Measurements from ENCODE around the gene SCMH1. TPM values are rescaled to one million over a fixed set of nuclear protein-coding genes. Genes with fewer than 3 reads are reported as not detected.

SCMH1 gene
- total RNA-seq, 1 experiment from 2014 or later = 42.7 TPM

- Histone ChIP-seq H3K4me1 (ENCODE audit: control insufficient read depth, insufficient read depth, low read length) (no peaks in the 10 kb centered on the region), H3K9me3 (ENCODE audit: control insufficient read depth, insufficient read depth, low read depth, low read length) (no peaks in the 10 kb centered on the region), H3K27ac (ENCODE audit: low read length) (no peak overlapping the region), H3K4me3 (ENCODE audit: low read depth in 2 of 2, low read length in 2 of 2) (no peak overlapping the region), H3K36me3 (ENCODE audit: control insufficient read depth, insufficient read depth, low read length) (no peaks in the 10 kb centered on the region), H3K27me3 (ENCODE audit: control insufficient read depth, insufficient read depth, low read length) (peaks cover 11% of the 10 kb centered on the region)
- intact Hi-C loops (cut with micrococcal nuclease; ENCODE audit: unreplicated experiment) (no loop called here), in situ Hi-C loops (cut with HindIII; ENCODE audit: low pct_unique_long_range_greater_than_20kb, low sequenced_read_pairs) (no loop called here)
- BruUV-seq (replicated peaks) = no TSS peak
- no peak for ATAC-seq
- CTCF ChIA-PET = no interaction called here
- POLR2A ChIA-PET = no interaction called here
- TF ChIP-seq TCF7L2 (IDR thresholded peaks at IDR 0.05; ENCODE audit: low read depth, low read length) (no peak), POLR2AphosphoS5 (IDR thresholded peaks at IDR 0.05; ENCODE audit: low read depth, low read length) (no peak), SIN3A (IDR thresholded peaks at IDR 0.05; ENCODE audit: borderline replicate concordance, insufficient read depth, low read depth, low read length) (no peak)
- TF ChIP-seq, protein P1, sequence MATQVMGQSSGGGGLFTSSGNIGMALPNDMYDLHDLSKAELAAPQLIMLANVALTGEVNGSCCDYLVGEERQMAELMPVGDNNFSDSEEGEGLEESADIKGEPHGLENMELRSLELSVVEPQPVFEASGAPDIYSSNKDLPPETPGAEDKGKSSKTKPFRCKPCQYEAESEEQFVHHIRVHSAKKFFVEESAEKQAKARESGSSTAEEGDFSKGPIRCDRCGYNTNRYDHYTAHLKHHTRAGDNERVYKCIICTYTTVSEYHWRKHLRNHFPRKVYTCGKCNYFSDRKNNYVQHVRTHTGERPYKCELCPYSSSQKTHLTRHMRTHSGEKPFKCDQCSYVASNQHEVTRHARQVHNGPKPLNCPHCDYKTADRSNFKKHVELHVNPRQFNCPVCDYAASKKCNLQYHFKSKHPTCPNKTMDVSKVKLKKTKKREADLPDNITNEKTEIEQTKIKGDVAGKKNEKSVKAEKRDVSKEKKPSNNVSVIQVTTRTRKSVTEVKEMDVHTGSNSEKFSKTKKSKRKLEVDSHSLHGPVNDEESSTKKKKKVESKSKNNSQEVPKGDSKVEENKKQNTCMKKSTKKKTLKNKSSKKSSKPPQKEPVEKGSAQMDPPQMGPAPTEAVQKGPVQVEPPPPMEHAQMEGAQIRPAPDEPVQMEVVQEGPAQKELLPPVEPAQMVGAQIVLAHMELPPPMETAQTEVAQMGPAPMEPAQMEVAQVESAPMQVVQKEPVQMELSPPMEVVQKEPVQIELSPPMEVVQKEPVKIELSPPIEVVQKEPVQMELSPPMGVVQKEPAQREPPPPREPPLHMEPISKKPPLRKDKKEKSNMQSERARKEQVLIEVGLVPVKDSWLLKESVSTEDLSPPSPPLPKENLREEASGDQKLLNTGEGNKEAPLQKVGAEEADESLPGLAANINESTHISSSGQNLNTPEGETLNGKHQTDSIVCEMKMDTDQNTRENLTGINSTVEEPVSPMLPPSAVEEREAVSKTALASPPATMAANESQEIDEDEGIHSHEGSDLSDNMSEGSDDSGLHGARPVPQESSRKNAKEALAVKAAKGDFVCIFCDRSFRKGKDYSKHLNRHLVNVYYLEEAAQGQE (IDR thresholded peaks at IDR 0.05; ENCODE audit: insufficient read depth in 1 of 2, low read depth in 2 of 2, low read length in 1 of 2) = no peak
- TF ChIP-seq, protein P2, sequence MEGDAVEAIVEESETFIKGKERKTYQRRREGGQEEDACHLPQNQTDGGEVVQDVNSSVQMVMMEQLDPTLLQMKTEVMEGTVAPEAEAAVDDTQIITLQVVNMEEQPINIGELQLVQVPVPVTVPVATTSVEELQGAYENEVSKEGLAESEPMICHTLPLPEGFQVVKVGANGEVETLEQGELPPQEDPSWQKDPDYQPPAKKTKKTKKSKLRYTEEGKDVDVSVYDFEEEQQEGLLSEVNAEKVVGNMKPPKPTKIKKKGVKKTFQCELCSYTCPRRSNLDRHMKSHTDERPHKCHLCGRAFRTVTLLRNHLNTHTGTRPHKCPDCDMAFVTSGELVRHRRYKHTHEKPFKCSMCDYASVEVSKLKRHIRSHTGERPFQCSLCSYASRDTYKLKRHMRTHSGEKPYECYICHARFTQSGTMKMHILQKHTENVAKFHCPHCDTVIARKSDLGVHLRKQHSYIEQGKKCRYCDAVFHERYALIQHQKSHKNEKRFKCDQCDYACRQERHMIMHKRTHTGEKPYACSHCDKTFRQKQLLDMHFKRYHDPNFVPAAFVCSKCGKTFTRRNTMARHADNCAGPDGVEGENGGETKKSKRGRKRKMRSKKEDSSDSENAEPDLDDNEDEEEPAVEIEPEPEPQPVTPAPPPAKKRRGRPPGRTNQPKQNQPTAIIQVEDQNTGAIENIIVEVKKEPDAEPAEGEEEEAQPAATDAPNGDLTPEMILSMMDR (IDR thresholded peaks at IDR 0.05) = no peak
- DNase-seq (ENCODE audit: low read depth, low spot score) = no peak
Observed at GRCh38 chr1:41286486-41286885, 44.4 kb upstream of the SCMH1 start.

GRCh38 chr1:41285818-41286217 is 43.7 kb upstream of the SCMH1 start:
- ChIA-PET CTCF (no interaction called here), POLR2A (no interaction called here)
- H3K9me3 ChIP-seq (ENCODE audit: control insufficient read depth, insufficient read depth, low read depth, low read length) = no peaks in the 10 kb centered on the region
- in situ Hi-C loops (cut with HindIII; ENCODE audit: low pct_unique_long_range_greater_than_20kb, low sequenced_read_pairs) = no loop called here
- peaks cover 14% of the 10 kb centered on the region for H3K27me3 ChIP-seq (ENCODE audit: control insufficient read depth, insufficient read depth, low read length)
- no peaks in the 10 kb centered on the region for H3K36me3 ChIP-seq (ENCODE audit: control insufficient read depth, insufficient read depth, low read length)
- BruUV-seq (replicated peaks) = no TSS peak
- DNase-seq (ENCODE audit: low read depth, low spot score) (no peak), ATAC-seq (no peak)
- intact Hi-C loops (cut with micrococcal nuclease; ENCODE audit: unreplicated experiment) = no loop called here
- no peaks in the 10 kb centered on the region for H3K4me1 ChIP-seq (ENCODE audit: control insufficient read depth, insufficient read depth, low read length)
- no peak overlapping the region for H3K27ac ChIP-seq (ENCODE audit: low read length)
- H3K4me3 ChIP-seq (ENCODE audit: low read depth in 2 of 2, low read length in 2 of 2) = no peak overlapping the region
- TF ChIP-seq POLR2AphosphoS5 (IDR thresholded peaks at IDR 0.05; ENCODE audit: low read depth, low read length) = no peak
- TF ChIP-seq, protein P1 (IDR thresholded peaks at IDR 0.05; ENCODE audit: insufficient read depth in 1 of 2, low read depth in 2 of 2, low read length in 1 of 2) = no peak
- TF ChIP-seq, protein P2 (IDR thresholded peaks at IDR 0.05) = no peak
- TF ChIP-seq SIN3A (IDR thresholded peaks at IDR 0.05; ENCODE audit: borderline replicate concordance, insufficient read depth, low read depth, low read length) = no peak
- TF ChIP-seq TCF7L2 (IDR thresholded peaks at IDR 0.05; ENCODE audit: low read depth, low read length) = no peak

All from Panc1 (cell line).